Fibroblast of skin of scalp (primary cell): Measurements from ENCODE around the gene POMP.
A peak's percentile ranks its signal among the peaks of the same experiment; 100 is the strongest.

Source experiments
- DNase-seq: peaks from one replicate; pipeline ENCODE4 v3.0.0-alpha.2; 2013

POMP gene

DNA sequence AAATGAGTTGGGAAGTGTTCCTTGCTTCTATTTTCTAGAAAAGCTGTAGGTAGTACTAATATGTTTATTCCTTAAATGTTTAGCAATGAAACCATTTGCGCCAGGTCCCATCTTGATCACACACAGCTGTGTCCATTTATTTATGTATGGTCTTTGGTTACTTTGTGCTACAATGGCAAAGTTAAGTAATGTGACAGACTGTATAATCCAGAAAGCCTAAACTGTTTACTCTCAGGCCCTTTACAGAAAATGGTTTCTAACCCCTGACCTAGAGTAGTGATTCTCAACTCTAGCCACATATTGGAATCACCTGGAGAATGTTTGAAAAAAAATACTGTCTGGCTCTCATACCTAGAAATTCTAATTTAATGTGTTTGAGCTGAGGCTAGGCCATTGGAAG, 38.5 kb downstream of the POMP start:
- DNase-seq = no peak

- no peak for DNase-seq
Measured at GRCh38 chr13:28699246-28699645, 40.3 kb downstream of the POMP start.

DNA sequence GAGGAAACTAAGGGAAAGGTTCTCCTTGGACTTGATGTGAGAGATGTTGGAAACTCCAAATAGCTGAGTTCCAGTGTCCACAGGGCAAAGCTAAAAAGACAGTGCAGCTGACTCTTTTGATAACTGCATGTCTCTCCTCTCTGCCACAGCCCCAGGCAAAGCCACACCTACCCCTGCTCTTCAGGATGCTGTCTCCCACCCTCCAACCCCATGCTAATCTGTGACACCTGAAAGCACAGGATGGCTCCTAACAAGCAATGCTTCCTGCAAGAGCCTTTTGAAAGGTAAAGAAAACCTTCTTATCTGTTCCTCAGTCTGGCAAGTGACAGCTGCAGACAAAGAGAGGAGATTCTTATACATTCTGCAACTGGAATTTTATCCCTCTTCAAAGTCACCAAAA, 45.4 kb downstream of the POMP start:
- no peak for DNase-seq

DNA sequence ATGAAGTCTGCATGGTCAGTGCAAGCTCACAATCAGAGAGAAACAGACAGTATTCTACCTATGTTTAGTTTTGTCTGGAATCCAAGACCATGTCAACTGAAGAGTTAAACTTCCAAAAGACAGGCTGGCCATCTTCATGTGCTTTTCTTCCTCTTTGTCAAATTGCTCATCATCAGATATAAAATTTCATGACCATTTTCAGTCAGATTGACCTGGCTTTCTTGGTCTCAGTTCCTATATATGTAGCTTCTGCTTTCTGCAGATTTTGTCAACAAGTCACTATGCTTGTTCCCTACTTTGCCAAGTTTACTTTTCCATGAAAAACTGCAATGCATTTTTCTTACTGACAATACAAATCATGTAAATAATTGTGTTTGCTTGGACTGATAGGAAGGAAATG, 46.0 kb downstream of the POMP start:
- DNase-seq = no peak

- DNase-seq = no peak
Measured at GRCh38 chr13:28705461-28706083, 46.6 kb downstream of the POMP start.

DNA sequence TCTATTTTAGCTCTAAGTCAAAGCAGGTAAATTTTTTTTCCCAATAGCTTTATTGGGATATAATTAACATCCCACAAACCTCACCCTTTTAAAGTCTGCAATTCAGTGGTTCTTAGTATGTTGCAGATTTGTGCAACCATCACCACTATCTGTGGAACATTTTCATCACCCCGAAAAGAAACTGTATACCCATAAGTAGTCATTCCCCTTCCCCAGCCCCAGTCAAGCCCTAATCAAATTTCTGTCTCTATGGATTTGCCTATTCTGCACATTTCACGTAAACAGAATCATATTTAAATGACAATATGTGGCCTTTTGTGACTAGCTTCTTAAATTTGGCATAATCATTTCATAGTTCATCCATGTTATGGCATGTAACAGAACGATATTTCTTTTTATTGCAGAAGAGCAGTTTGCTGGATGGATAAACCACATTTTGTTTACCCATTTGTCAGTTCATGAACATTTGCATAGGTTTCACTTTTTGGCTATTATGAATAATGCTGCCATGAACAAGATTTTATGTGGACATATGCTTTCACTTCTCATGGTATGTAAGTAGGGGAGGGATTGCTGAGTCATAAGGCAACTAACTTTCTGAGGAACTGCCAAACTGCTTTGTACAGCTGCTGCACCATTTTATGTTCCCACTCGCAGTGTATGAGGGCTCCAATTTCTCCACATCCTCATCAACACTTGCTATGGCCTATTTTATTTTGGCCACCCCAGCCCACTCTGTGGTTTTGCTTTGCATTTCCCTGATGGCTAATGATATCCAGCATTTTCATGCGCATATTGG, 48.9 kb downstream of the POMP start:
- peak; percentile 93 for DNase-seq

GRCh38 chr13:28710161-28710560, 51.2 kb downstream of the POMP start:
- DNase-seq = no peak

DNA sequence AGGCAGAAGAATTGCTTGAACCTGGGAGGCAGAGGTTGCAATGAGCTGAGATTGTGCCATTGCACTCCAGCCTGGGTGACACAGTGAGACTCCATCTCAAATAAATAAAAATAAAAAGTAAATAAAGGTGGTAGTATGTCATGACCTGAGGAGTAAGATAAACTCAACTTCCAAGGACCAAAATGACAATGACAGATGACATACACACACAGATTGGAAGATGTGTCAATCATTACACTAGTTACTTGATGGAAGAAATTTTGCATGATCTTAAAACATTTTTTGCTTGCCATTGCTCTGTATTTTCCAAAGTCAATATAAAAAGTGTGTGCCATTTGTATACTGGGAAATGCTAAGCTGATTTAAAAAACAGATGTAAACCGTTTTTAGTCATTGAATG, 55.7 kb downstream of the POMP start:
- DNase-seq = no peak

GRCh38 chr13:28716511-28716910, 57.6 kb downstream of the POMP start:
- DNase-seq = peak; percentile 40

DNA sequence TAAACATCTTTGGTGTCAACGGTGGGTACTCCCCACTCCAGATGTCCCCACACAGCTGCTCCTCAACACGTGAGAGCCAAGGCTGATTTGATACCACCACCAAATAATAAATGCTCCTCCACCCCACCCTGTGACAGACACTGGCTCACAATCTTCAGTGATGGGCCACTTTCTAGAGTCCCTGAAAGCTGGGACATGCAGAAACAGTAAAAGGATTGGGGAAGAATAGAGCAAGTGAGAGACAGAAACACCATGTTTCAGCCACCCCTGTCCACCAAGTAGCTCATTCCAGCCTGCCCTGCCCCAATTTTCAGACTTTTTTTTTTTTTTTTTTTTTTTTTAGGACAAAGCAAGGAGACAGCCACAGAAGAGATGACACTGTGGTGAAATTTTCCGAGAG, 58.2 kb downstream of the POMP start:
- DNase-seq = no peak

- DNase-seq = no peak
Measured at GRCh38 chr13:28718196-28718542, 59.2 kb downstream of the POMP start.

DNA sequence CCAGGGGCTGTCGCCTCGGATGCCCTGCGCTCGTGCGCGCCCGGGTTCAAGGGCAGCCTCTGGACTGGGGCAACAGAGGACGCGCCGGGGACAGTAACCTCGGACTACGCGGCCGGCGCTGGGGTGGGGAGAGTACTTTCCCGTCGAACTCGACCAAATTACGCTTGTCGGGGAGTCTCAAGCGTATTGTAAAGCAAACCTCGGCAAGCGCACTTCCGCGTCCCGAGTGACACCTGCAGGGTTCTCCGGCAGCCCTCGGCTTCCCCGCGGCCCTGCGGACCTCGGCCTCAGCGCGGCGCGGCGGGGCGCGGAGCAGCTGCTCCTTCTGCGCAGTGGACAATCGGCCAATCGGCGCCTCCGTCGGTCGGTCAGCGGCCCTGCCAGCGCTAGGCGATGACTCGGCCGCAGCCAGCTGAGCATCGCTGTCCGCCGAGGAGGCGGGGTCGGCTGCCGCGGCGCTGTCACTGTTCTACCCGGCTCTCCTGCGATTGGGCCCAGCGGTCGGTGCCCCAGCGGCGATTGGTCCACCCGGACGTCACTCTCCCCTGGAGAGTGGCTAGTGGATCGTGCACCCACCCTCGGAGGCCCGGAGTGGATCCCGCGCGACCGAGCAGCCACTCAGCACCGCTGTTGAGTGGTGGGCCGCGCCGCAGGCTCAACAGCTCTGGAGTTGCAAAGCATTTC, 59.8 kb downstream of the POMP start, which contains the start of gene SLC46A3:
Gene SLC46A3, minus strand, starts transcription at position 428 of the 684 bp plus-strand sequence. CDS start 972 bp downstream, outside the sequence.
- peak; percentile 98 for DNase-seq

GRCh38 chr13:28719227-28720055, 60.5 kb downstream of the POMP start:
- DNase-seq = peak; percentile 92

DNA sequence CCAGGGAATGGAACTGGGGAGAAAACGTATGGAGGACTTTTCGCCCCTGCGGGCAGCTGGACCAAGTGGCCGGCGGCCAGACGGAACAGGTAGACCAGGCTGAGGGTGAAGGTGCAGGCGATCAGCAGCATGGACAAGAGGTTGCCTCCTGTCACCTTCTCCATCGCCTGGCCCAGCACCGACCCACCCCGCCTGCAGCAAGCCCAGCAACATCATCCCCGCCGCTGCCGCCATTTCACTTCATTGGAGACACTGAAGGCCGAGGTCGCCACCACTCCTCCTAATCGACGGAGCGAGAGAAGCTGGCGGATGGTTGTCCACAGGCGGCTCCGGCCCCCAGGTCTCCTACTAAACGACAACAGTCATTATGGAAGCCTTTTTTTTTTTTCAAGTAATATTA, 64.9 kb downstream of the POMP start:
- no peak for DNase-seq

DNA sequence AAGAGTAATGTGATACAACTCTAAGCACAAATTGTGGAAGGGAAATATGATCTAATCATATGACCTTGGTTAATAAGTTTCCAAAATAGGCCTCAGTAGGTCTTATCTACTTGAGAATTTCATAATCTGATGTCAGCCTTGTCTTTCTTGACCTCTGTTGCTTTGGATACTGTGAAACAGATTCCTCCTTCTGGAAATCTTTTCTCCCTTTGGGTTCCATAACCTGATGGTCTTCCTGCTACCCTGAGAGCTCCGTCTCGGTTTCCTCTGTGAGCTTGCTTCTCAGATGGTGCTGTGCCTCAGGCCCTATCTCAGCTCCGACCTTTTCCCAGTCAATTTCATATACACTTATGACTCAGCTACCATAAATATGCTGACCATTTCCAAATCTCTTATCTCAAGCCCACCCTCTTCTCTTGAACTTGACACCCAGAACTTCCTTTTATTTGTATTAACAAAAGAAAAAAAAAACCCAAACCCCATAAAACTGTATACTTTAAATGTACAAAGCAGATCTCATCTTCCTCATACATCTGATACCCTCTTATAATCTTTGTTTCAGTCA, 66.2 kb downstream of the POMP start:
- DNase-seq = no peak
